LNCaP clone FGC (cell line): ENCODE measurements around the gene ANGPTL8.

Experiments
- DNase-seq: peaks from one replicate; pipeline ENCODE4 v3.0.0-alpha.2; 2011; ENCODE audit warnings: low read depth
- H3K4me3 ChIP-seq: 2 replicates; pipeline ENCODE4 v1.5.1; 2011; ENCODE audit warnings: mild to moderate bottlenecking, low read depth, low read length, control low read depth
- TF ChIP-seq, protein P1 (sequence below): IDR thresholded peaks from 2 replicates; pipeline ENCODE4 v1.5.1; 2012; ENCODE audit warnings: mild to moderate bottlenecking; ENCODE audit not compliant: control insufficient read depth, insufficient read depth; ENCODE audit errors: extremely low read depth

The ANGPTL8 gene

GRCh38 chr19:11243798-11244169 is 4.4 kb downstream of the ANGPTL8 start:
- TF ChIP-seq, protein P1, sequence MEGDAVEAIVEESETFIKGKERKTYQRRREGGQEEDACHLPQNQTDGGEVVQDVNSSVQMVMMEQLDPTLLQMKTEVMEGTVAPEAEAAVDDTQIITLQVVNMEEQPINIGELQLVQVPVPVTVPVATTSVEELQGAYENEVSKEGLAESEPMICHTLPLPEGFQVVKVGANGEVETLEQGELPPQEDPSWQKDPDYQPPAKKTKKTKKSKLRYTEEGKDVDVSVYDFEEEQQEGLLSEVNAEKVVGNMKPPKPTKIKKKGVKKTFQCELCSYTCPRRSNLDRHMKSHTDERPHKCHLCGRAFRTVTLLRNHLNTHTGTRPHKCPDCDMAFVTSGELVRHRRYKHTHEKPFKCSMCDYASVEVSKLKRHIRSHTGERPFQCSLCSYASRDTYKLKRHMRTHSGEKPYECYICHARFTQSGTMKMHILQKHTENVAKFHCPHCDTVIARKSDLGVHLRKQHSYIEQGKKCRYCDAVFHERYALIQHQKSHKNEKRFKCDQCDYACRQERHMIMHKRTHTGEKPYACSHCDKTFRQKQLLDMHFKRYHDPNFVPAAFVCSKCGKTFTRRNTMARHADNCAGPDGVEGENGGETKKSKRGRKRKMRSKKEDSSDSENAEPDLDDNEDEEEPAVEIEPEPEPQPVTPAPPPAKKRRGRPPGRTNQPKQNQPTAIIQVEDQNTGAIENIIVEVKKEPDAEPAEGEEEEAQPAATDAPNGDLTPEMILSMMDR: no peak
- no peak for DNase-seq
- H3K4me3 ChIP-seq: no peak overlapping the region

DNA sequence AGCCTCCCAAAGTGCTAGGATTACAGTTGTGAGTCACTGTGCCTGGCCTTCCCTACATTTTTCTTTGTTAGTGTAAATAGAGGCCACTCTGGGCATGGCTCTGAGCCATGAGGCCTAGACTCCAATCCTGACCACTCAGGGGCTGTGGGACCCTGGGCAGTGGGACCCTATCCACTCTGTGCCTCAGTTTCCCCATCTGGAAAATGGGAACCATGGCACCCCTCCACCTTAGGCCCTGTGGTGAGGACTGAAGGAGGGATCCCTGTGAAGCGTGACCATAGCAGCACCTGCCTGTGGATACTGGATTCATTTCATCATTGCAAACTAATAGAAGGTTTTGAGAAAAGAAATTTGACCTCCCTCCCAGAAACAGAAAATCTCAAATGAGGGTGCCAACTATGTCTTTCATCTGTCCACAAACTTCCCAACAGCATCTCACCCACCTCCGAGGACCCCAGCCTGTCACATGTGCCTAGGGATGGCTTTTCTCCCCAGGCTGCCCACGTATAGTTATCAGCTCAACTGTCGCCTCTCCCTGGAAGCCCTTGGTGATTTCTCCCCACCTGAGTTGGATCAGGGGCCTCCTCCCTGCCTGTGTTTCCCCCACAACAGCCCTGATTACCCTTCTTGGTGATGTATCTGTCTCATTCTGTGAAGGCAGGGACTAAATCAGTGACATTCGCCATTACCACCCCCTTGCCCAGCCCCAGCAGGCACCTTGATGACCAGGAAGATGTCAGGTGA is 5.6 kb downstream of the ANGPTL8 start:
- DNase-seq: no peak
- H3K4me3 ChIP-seq: no peak overlapping the region
- TF ChIP-seq, protein P1: no peak

GRCh38 chr19:11246941-11247340 is 7.5 kb downstream of the ANGPTL8 start:
- no peak for DNase-seq
- TF ChIP-seq, protein P1: no peak
- H3K4me3 ChIP-seq: no peak overlapping the region

DNA sequence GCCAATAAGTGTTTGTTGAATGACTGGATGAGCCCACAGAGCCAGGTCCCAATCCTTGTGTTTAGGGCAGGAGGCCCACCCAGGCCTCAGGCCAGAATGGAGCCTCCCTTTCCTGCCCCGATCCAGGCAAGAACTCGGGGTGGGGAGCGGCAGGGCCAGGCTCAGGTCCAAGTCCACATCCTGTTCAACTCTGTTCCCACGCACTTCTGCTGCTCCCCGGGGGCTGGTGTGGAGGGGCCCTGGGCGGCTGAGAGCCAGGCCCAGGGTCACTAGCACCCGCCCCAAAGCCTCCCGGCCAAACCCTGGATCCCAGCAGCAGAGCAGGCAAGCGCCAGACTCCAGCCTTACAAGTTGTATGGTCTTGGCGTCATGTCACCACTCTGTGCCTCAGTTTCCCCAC is 8.0 kb downstream of the ANGPTL8 start:
- DNase-seq: no peak
- TF ChIP-seq, protein P1: no peak
- H3K4me3 ChIP-seq: no peak overlapping the region

DNA sequence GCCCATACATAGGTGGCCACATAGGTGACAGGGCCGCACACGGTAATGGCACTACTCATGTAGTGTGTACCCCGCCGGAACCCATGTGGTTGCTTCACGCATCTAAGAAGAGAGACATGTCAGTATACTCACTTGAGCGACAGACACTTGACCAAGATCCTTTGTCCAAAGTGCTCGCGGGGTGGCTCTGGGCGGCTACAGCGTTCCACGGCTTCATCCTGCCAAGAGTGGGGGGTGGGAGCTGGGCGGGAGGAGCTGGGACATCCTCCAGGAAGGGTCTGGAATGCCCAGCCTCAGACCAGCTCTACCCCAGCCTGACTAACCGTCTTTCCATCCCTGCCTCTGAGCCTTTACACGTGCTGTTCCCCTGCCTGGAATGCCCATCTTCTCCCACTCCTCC is 8.5 kb downstream of the ANGPTL8 start:
- TF ChIP-seq, protein P1: no peak
- DNase-seq: no peak
- no peak overlapping the region for H3K4me3 ChIP-seq

DNA sequence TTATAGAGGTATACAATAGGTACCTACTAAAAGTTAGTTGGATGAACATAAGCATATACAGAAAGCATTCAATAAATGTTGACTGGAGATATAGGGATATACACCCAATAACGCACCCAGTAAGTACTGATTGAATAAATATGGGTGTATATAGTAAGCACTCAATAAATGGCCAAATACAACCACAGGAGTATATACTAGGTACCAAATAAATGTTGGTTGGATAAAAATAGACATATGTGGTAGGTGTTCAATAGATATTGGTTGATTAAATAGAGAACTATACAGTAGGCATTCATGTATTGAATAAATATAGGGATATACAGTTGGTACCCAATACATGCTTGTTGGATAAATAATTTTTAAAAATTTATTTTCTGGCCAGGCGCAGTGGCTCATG is 9.4 kb downstream of the ANGPTL8 start:
- TF ChIP-seq, protein P1: no peak
- H3K4me3 ChIP-seq: no peak overlapping the region
- DNase-seq: no peak

DNA sequence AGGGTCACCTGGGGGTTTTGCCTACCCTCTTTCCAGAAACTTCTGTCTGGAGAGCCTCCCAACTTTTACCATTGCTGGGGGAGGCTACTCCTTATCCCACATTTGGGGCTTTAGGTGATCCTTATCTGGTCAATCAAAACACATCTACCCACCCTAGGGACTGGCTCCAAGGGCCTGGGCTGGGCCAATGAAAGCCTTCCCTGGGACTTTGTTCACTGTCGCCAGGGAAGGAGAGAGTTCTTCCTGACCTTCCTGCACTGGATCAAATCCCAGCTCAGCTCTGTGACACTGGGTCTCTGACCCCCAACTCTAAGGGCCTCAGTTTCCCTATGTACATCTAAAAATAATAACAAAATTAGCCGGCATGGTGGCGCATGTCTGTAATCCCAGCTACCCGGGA is 11.8 kb downstream of the ANGPTL8 start:
- DNase-seq: no peak
- no peak overlapping the region for H3K4me3 ChIP-seq
- TF ChIP-seq, protein P1: no peak
